B cell (primary cell): Measurements from ENCODE around the gene RABGAP1L. TPM values are rescaled to one million over a fixed set of nuclear protein-coding genes. Genes with fewer than 3 reads are reported as not detected.
"Not testable (repeated sequence)": the region's sequence is repeated elsewhere in the genome, so short reads cannot be mapped to it uniquely, and the experiment has no call there.

ENCODE experiments used
- ATAC-seq: fragments of 200-7000 bp; cut with Tn5 transposase; one replicate; pipeline ENCODE4 v1.10.0; 2021; ENCODE audit warnings: low read depth, mild to moderate bottlenecking, moderate number of reproducible peaks, moderate library complexity
- CTCF ChIA-PET: fragments of 350-600 bp; sonication (Branson Sonifier 250); formaldehyde crosslinking; loops from one replicate; lab custom pipeline; 2021; ENCODE audit warnings: antibody characterized with exemption, inconsistent platforms; lab: Charles Lee
- POLR2A ChIA-PET: fragments of 350-600 bp; sonication (Branson Sonifier 250); formaldehyde crosslinking; loops from one replicate; lab custom pipeline; 2021; ENCODE audit warnings: antibody characterized with exemption; lab: Charles Lee
- DNase-seq: peaks from one replicate; pipeline ENCODE4 v3.0.0; 2013
- H2AFZ ChIP-seq: 2 replicates; pipeline ENCODE4 v1.6.1; 2012; ENCODE audit warnings: mild to moderate bottlenecking, low read depth, low read length; ENCODE audit not compliant: insufficient read depth, poor library complexity, severe bottlenecking
- H3K27ac ChIP-seq, 2 donors: 1 replicate in 1 of 2; 2 replicates in 1 of 2; pipeline ENCODE4 v1.5.1; 2012 to 2013; ENCODE audit warnings: low read length in 2 of 2, mild to moderate bottlenecking in 2 of 2, moderate library complexity in 1 of 2
- H3K27me3 ChIP-seq, 4 experiments: fragments of 200-600 bp in 1 of 4; sonication (generic) in 1 of 4; replicated peaks in 1 of 4; 1 replicate in 2 of 4; 2 replicates in 2 of 4; pipeline versions ENCODE4 v1.6.1 to v1.7.0; 2013 to 2016; ENCODE audit warnings: low read length in 3 of 4, mild to moderate bottlenecking in 2 of 4, mixed read lengths in 1 of 4, moderate library complexity in 1 of 4; ENCODE audit not compliant: insufficient read depth in 4 of 4, control insufficient read depth in 3 of 4; ENCODE audit errors: control extremely low read depth in 1 of 4
- H3K36me3 ChIP-seq, 2 experiments: replicated peaks in 1 of 2; 1 replicate in 1 of 2; 2 replicates in 1 of 2; pipeline versions ENCODE4 v1.6.1 to v1.7.1; 2013; ENCODE audit warnings: low read length in 1 of 2; ENCODE audit not compliant: insufficient read depth in 2 of 2, control insufficient read depth in 1 of 2; ENCODE audit errors: control extremely low read depth in 1 of 2, extremely low read depth in 1 of 2
- H3K4me1 ChIP-seq, 2 donors: fragments of 200-600 bp in 1 of 2; sonication (generic) in 1 of 2; 1 replicate in 1 of 2; 2 replicates in 1 of 2; pipeline versions ENCODE4 v1.5.1 to v1.6.1; 2013 to 2017; ENCODE audit warnings: low read length in 2 of 2; ENCODE audit not compliant: control insufficient read depth in 2 of 2, insufficient read depth in 2 of 2
- H3K4me2 ChIP-seq: replicated peaks from 2 replicates; pipeline ENCODE3; 2012; ENCODE audit warnings: mild to moderate bottlenecking, low read depth, low read length; ENCODE audit not compliant: poor library complexity, severe bottlenecking
- H3K4me3 ChIP-seq, 5 experiments: fragments of 200-600 bp in 1 of 5; sonication (generic) in 1 of 5; 1 replicate in 3 of 5; 2 replicates in 2 of 5; pipeline versions ENCODE4 v1.5.1 to v1.7.0; 2011 to 2016; ENCODE audit warnings: low read length in 4 of 5, mild to moderate bottlenecking in 4 of 5, low read depth in 2 of 5, control low read depth in 1 of 5, moderate library complexity in 1 of 5; ENCODE audit not compliant: insufficient read depth in 1 of 5; ENCODE audit errors: control extremely low read depth in 1 of 5, extremely low read depth in 1 of 5
- H3K79me2 ChIP-seq: fragments of 200-600 bp; sonication (generic); one replicate; pipeline ENCODE4 v1.6.0; 2016; ENCODE audit warnings: low read length; ENCODE audit not compliant: control insufficient read depth, insufficient read depth
- H3K9ac ChIP-seq: fragments of 200-600 bp; sonication (generic); 2 replicates; pipeline ENCODE4 v1.6.1; 2017; ENCODE audit warnings: mild to moderate bottlenecking, low read length, moderate library complexity
- H3K9me3 ChIP-seq, 3 donors: one replicate each; pipeline versions ENCODE4 v1.6.1 to v1.7.1; 2013; ENCODE audit warnings: low read length in 2 of 3; ENCODE audit not compliant: control insufficient read depth in 2 of 3, insufficient read depth in 1 of 3; ENCODE audit errors: control extremely low read depth in 1 of 3
- H4K20me1 ChIP-seq: 2 replicates; pipeline ENCODE4 v1.6.0; 2012; ENCODE audit warnings: mild to moderate bottlenecking, low read length; ENCODE audit not compliant: insufficient read depth, control insufficient read depth, poor library complexity, severe bottlenecking
- H3K27ac Mint-ChIP-seq: one replicate; pipeline ENCODE4 v1.8.0; 2021; ENCODE audit warnings: mixed read lengths
- H3K27me3 Mint-ChIP-seq: one replicate; pipeline ENCODE4 v1.8.0; 2021; ENCODE audit warnings: mixed read lengths
- H3K4me1 Mint-ChIP-seq: one replicate; pipeline ENCODE4 v1.8.0; 2021; ENCODE audit warnings: mixed read lengths
- H3K4me3 Mint-ChIP-seq: one replicate; pipeline ENCODE4 v1.8.0; 2021; ENCODE audit warnings: mixed read lengths
- H3K9me3 Mint-ChIP-seq: one replicate; pipeline ENCODE4 v1.8.0; 2022; ENCODE audit warnings: mixed read lengths; ENCODE audit not compliant: insufficient read depth
- EZH2 ChIP-seq: IDR thresholded peaks from 2 replicates; pipeline ENCODE4 v1.6.1; 2012; ENCODE audit warnings: borderline replicate concordance, low read depth, mild to moderate bottlenecking, moderate library complexity, low read length; ENCODE audit not compliant: insufficient read depth, poor library complexity, severe bottlenecking
- WGBS: methylation state at CpG from one replicate; pipeline ENCODE4 v1.1.5; 2013; ENCODE audit warnings: missing lambda C conversion rate; ENCODE audit not compliant: insufficient coverage; 5-methylcytosine and 5-hydroxymethylcytosine counted together
- intact Hi-C: fragments of 100-400 bp; cut with micrococcal nuclease; formaldehyde crosslinking; loops from one replicate; pipeline ENCODE4 v1.10.0; 2022
- polyA plus RNA-seq: library from polyadenylated mRNA; depleted of rRNA; stranded (reverse); fragments of >200 nt; gene quantifications from 2 replicates; pipeline ENCODE4 v1.2.3, GENCODE V29; 2012
- total RNA-seq, 2 donors: library from RNA; stranded (reverse); fragments of 120-200 nt in 1 of 2; gene quantifications; 1 replicate in 1 of 2; 2 replicates in 1 of 2; pipeline versions ENCODE4 v1.2.3 to v1.2.4, GENCODE V29; 2013 to 2022

The RABGAP1L gene
- total and polyA plus RNA-seq, 2 donors (not counting 1 experiment from before 2014, with no cell fraction given), result 34.9 to 159 TPM

GRCh38 chr1:174142836-174143235 lies 16.5 kb upstream of the RABGAP1L start:
- no peak overlapping the region for H3K4me3 ChIP-seq
- no peaks in the 10 kb centered on the region for H3K36me3 ChIP-seq
- Mint-ChIP-seq H3K4me3 (no peak overlapping the region), H3K27ac (no peak overlapping the region), H3K27me3 (no peaks in the 10 kb centered on the region), H3K4me1 (no peaks in the 10 kb centered on the region), H3K9me3 (no peaks in the 10 kb centered on the region)
- H4K20me1 ChIP-seq, result no peaks in the 10 kb centered on the region
- H3K79me2 ChIP-seq, result no peaks in the 10 kb centered on the region
- H3K27ac ChIP-seq, result no peak overlapping the region
- TF ChIP-seq EZH2, result no peak
- H3K27me3 ChIP-seq, result no peaks in the 10 kb centered on the region
- H2AFZ ChIP-seq, result no peak overlapping the region
- intact Hi-C loops, result no loop called here
- CTCF ChIA-PET, result no interaction called here
- peaks cover 0 to 1% (median 0%) of the 10 kb centered on the region in 3 donors for H3K9me3 ChIP-seq
- H3K9ac ChIP-seq, result no peak overlapping the region
- 100% methylated on average over 1 of the region's 5 CpGs for WGBS
- POLR2A ChIA-PET, result no interaction called here
- H3K4me2 ChIP-seq, result no peak overlapping the region
- no peak for ATAC-seq
- DNase-seq, result no peak
- H3K4me1 ChIP-seq, result no peaks in the 10 kb centered on the region

DNA sequence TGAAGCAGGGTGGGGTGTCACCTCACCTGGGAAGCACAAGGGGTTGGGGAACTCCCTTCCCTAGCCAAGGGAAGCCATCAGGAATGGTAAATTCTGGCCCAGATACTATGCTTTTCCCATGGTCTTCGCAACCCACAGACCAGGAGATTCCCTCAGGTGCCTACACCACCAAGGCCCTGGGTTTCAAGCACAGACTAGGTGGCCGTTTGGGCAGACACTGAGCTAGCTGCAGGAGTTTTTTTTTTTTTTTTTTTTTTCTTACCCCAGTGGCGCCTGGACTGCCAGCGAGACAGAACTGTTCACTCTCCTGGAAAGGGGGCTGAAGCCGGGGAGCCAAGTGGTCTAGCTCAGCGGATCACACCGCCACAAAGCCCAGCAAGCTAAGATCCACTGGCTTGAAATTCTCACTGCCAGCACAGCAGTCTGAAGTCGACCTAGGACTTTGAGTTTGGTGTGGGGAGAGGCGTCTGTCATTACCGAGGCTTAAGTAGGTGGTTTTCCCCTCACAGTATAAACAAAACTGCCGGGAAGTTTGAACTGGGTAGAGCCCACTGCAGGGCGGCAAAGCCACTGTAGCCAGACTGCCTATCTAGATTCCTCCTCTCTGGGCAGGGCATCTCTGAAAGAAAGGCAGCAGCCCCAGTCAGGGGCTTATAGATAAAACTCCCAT lies 15.5 kb upstream of the RABGAP1L start:
- H3K27ac Mint-ChIP-seq, H3K4me3 ChIP-seq, H3K36me3 ChIP-seq, H3K9me3 Mint-ChIP-seq, ATAC-seq, H4K20me1 ChIP-seq, DNase-seq, H3K27me3 ChIP-seq, H3K9me3 ChIP-seq, H3K4me1 ChIP-seq, H3K4me3 Mint-ChIP-seq, CTCF ChIA-PET, intact Hi-C loops, H3K4me1 Mint-ChIP-seq, H3K9ac ChIP-seq, H3K79me2 ChIP-seq, H3K27ac ChIP-seq, H3K4me2 ChIP-seq, H3K27me3 Mint-ChIP-seq: not testable (repeated sequence)
- POLR2A ChIA-PET, result interaction anchor here (0.6 to 0.9 kb wide), 2 partner anchors 10 to 21 kb away, joined by 4 to 6 read pairs; no protein-coding TSS in a partner anchor
- 79% methylated on average over 6 of the region's 12 CpGs for WGBS
- peak overlapping the region; percentile 33 for H2AFZ ChIP-seq

DNA sequence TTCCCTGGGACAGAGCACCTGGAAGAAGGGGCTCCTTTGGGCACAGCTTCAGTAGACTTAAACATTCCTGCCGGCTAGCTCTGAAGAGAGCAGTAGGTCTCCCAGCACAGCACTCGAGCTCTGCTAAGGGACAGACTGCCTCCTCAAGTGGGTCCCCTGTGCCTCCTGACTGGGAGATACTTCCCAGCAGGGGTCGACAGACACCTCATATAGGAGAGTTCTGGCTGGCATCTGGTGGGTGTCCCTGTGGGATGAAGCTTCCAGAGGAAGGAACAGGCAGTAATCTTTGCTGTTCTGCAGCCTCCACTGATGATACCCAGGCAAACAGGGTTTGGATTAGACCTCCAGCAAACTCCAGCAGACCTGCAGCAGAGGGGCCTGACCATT lies 14.9 kb upstream of the RABGAP1L start:
- H3K27ac Mint-ChIP-seq, H3K4me1 Mint-ChIP-seq, H3K79me2 ChIP-seq, H3K27me3 Mint-ChIP-seq, intact Hi-C loops, H4K20me1 ChIP-seq, H3K4me3 ChIP-seq, ATAC-seq, H3K4me3 Mint-ChIP-seq, H3K36me3 ChIP-seq, H3K9me3 Mint-ChIP-seq, H3K27ac ChIP-seq, CTCF ChIA-PET, DNase-seq, H3K4me1 ChIP-seq, H3K9ac ChIP-seq, H3K9me3 ChIP-seq, H3K4me2 ChIP-seq, H3K27me3 ChIP-seq: not testable (repeated sequence)
- WGBS, result 70% methylated on average over 3 of the region's 3 CpGs
- H2AFZ ChIP-seq, result peak overlapping the region; percentile 33
- POLR2A ChIA-PET, result interaction anchor here (0.6 to 0.9 kb wide), 2 partner anchors 9 to 21 kb away, joined by 4 to 6 read pairs; no protein-coding TSS in a partner anchor
